Mammary epithelial cell (primary cell): ENCODE data around the gene SARDH.

ENCODE experiments used
- CTCF ChIP-seq, 2 donors: IDR thresholded peaks in 1 of 2; conservative IDR thresholded peaks in 1 of 2; 2 replicates each; pipeline ENCODE4 v1.5.1; 2011 to 2012; ENCODE audit warnings: inconsistent platforms in 2 of 2, low read length in 2 of 2, mild to moderate bottlenecking in 2 of 2, control low read depth in 1 of 2, low read depth in 1 of 2; ENCODE audit not compliant: insufficient read depth in 1 of 2; ENCODE audit errors: extremely low read depth in 1 of 2
- EZH2 ChIP-seq: IDR thresholded peaks from 2 replicates; pipeline ENCODE4 v1.6.1; 2012; ENCODE audit warnings: low read length, inconsistent platforms, borderline replicate concordance

GRCh38 chr9:133670466-133670865 is 67.7 kb downstream of the SARDH start:
- TF ChIP-seq CTCF (conservative IDR thresholded peaks at IDR 0.05 in 1 of 2, IDR thresholded peaks at IDR 0.05 in 1 of 2; ENCODE audit: extremely low read depth in 1 of 2, insufficient read depth in 1 of 2, low read depth in 1 of 2, low read length in 2 of 2) (no peak), EZH2 (no peak)
